SK-N-MC (cell line): ENCODE data around the gene UBE3B.

Experiments
- EZH2 ChIP-seq: fragments of 200-600 bp; sonication (generic); IDR thresholded peaks from one replicate; pipeline ENCODE4 v1.6.1; 2017; ENCODE audit warnings: antibody characterized with exemption
- POLR2AphosphoS5 ChIP-seq: IDR thresholded peaks from 2 replicates; pipeline ENCODE4 v1.6.1; 2012; ENCODE audit warnings: mild to moderate bottlenecking, low read depth, low read length, borderline replicate concordance

DNA sequence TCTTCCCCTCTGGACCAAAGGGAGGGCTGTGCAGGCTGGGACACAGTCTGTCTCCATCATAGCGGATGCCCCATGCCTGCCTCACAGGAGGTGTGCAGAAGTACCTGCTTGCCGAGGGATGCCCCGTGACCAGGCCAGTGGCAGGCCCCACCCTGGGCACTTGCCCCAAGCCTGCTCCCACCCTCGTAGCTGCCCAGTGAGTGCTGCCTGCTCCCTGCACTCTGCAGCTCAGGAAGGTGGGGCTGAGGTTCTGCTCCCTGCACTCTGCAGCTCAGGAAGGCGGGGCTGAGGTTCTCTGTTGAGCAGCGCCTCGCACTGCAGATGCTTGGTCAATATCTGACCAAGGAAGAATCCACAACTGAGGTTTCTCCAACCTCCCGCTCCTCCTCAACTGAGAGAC, 89.0 kb downstream of the UBE3B start:
- TF ChIP-seq EZH2 (no peak), POLR2AphosphoS5 (no peak)
